ENCODE results near the gene ATG2A. TPM values are rescaled to one million over a fixed set of nuclear protein-coding genes. Genes with fewer than 3 reads are reported as not detected.

Gene ATG2A
- total and polyA plus RNA-seq, 8 donors, result 12.2 to 77.6 (median 26.6) TPM

- H3K4me3 ChIP-seq, result peak overlapping the region; percentile 37 to 52 (median 45)
- H3K27me3 ChIP-seq, result no peaks in the 10 kb centered on the region
- peaks cover 37 to 65% (median 53%) of the 10 kb centered on the region in 4 donors for H3K4me1 ChIP-seq
- intact Hi-C loops (cut with DNase I; ENCODE audit: low total_unique reads), result loop anchor here (2.0 kb wide), 1 partner anchor 45 kb away; no protein-coding TSS in a partner anchor
- no peak for DNase-seq
- H3K9me3 ChIP-seq, result no peaks in the 10 kb centered on the region
- 37 to 57% (median 48%) methylated on average over 5 of the region's 5 CpGs for WGBS, 5 donors
- peak overlapping the region; percentile 84 to 94 (median 86) for H3K27ac ChIP-seq
- H3K36me3 ChIP-seq, result peaks cover 0 to 25% (median 25%) of the 10 kb centered on the region in 4 donors
- TF ChIP-seq POLR2AphosphoS5 (IDR thresholded peaks at IDR 0.05) (no peak), EP300 (IDR thresholded peaks at IDR 0.05) (no peak), POLR2A (IDR thresholded peaks at IDR 0.05) (no peak)
- TF ChIP-seq, protein P1, sequence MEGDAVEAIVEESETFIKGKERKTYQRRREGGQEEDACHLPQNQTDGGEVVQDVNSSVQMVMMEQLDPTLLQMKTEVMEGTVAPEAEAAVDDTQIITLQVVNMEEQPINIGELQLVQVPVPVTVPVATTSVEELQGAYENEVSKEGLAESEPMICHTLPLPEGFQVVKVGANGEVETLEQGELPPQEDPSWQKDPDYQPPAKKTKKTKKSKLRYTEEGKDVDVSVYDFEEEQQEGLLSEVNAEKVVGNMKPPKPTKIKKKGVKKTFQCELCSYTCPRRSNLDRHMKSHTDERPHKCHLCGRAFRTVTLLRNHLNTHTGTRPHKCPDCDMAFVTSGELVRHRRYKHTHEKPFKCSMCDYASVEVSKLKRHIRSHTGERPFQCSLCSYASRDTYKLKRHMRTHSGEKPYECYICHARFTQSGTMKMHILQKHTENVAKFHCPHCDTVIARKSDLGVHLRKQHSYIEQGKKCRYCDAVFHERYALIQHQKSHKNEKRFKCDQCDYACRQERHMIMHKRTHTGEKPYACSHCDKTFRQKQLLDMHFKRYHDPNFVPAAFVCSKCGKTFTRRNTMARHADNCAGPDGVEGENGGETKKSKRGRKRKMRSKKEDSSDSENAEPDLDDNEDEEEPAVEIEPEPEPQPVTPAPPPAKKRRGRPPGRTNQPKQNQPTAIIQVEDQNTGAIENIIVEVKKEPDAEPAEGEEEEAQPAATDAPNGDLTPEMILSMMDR (IDR thresholded peaks at IDR 0.05), result no peak
Measured at GRCh38 chr11:64891880-64892279, 25.1 kb downstream of the ATG2A start.

- WGBS, 5 donors, result 33 to 76% (median 52%) methylated on average over 10 to 25 of the region's 25 CpGs
- TF ChIP-seq POLR2A (IDR thresholded peaks at IDR 0.05) (no peak), POLR2AphosphoS5 (IDR thresholded peaks at IDR 0.05) (peak in 1 of 3 donors; percentile 16)
- TF ChIP-seq, protein P1 (IDR thresholded peaks at IDR 0.05), result no peak
- peaks cover 0 to 20% (median 19%) of the 10 kb centered on the region in 4 donors for H3K36me3 ChIP-seq
- H3K27ac ChIP-seq, result peak overlapping the region; percentile 84 to 94 (median 86)
- H3K4me1 ChIP-seq, result peaks cover 37 to 66% (median 54%) of the 10 kb centered on the region in 4 donors
- peak overlapping the region; percentile 37 to 52 (median 45) for H3K4me3 ChIP-seq
- H3K27me3 ChIP-seq, result no peaks in the 10 kb centered on the region
- H3K9me3 ChIP-seq, result no peaks in the 10 kb centered on the region
- DNase-seq, result peak; percentile 74 to 75
- intact Hi-C loops (cut with DNase I; ENCODE audit: low total_unique reads), result no loop called here
Measured at GRCh38 chr11:64891215-64891848, 25.7 kb downstream of the ATG2A start.

- intact Hi-C loops (cut with DNase I; ENCODE audit: low total_unique reads), result no loop called here
- H3K4me3 ChIP-seq, result peak overlapping the region; percentile 37 to 52 (median 45)
Measured at GRCh38 chr11:64890522-64890939, 26.5 kb downstream of the ATG2A start.

DNA sequence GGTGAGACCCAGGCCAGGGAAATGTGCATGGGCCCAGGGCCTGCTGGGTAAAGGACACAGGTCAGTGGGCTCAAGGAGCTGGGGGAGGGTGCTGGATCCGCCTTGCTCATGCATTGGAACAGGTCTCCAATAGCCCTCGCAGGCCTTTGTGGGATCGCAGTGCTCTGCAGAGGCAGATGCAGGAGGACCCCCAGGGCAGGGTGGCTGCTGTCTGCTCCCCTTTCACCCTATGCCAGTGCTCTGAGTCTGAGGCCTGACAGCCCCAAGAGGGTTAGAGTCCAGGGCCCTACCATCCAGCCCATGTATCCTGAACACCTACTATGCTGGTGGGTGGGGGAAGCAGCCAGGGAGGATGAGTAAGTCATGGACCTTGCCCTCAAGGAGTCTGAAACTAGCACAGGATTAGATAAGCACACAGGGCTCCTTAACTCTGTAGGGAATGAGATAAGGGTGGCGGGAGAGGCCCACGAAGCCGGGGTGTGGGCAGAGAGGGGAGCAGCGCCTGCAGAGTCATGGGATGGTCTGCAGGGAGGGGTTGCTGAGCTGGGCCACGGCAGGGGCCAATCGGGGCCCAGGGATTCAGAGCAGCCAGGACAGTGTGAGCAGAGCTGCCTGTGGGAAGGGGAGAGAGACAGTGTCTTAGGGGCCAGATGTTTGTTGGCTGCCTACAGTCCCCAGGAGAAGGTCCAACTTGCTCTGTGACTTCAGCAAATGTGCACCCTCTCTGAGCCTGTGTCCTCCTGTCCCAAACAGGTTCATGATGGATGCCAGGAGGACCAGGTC is 28.1 kb downstream of the ATG2A start:
- DNase-seq, result peak; percentile 63 to 85
- no peak for TF ChIP-seq EP300 (IDR thresholded peaks at IDR 0.05)
- TF ChIP-seq POLR2AphosphoS5 (IDR thresholded peaks at IDR 0.05), result peak in 2 of 3 donors; percentile 52 to 76
- TF ChIP-seq, protein P1 (IDR thresholded peaks at IDR 0.05), result no peak
- no peak for TF ChIP-seq POLR2A (IDR thresholded peaks at IDR 0.05)
- Histone ChIP-seq H3K36me3 (no peaks in the 10 kb centered on the region), H3K4me1 (peaks cover 31 to 60% (median 54%) of the 10 kb centered on the region in 4 donors), H3K27me3 (no peaks in the 10 kb centered on the region), H3K4me3 (peak overlapping the region in 1 of 4 donors; percentile 27), H3K9me3 (no peaks in the 10 kb centered on the region), H3K27ac (peak overlapping the region; percentile 84 to 94 (median 86))
- intact Hi-C loops (cut with DNase I; ENCODE audit: low total_unique reads), result no loop called here
- 23 to 68% (median 32%) methylated on average over 6 to 9 of the region's 9 CpGs for WGBS, 5 donors

More at GRCh38 chr11:64890522-64890939, 26.5 kb downstream of the ATG2A start:
- H3K4me1 ChIP-seq, result peaks cover 37 to 66% (median 59%) of the 10 kb centered on the region in 4 donors
- peak overlapping the region; percentile 84 to 94 (median 86) for H3K27ac ChIP-seq
- no peaks in the 10 kb centered on the region for H3K27me3 ChIP-seq
- no peak for DNase-seq
- H3K9me3 ChIP-seq, result no peaks in the 10 kb centered on the region
- no peak for TF ChIP-seq POLR2A (IDR thresholded peaks at IDR 0.05)
- TF ChIP-seq, protein P1 (IDR thresholded peaks at IDR 0.05), result no peak
- TF ChIP-seq POLR2AphosphoS5 (IDR thresholded peaks at IDR 0.05), result no peak
- TF ChIP-seq EP300 (IDR thresholded peaks at IDR 0.05), result no peak
- peaks cover 0 to 12% (median 11%) of the 10 kb centered on the region in 4 donors for H3K36me3 ChIP-seq
- 31 to 67% (median 36%) methylated on average over 6 to 7 of the region's 7 CpGs for WGBS, 5 donors

Data from stomach (tissue), 9 donors.